Measurements from ENCODE around the gene FAM118A.
"Not testable (repeated sequence)": the region's sequence is repeated elsewhere in the genome, so short reads cannot be mapped to it uniquely, and the experiment has no call there.

FAM118A gene

GRCh38 chr22:45273452-45274075, 36.2 kb upstream of the FAM118A start:
- H3K4me3 ChIP-seq (replicated peaks; ENCODE audit: low read depth, low read length): no peak overlapping the region
- no peak for DNase-seq (ENCODE audit: low read depth)
- TF ChIP-seq, protein P1, sequence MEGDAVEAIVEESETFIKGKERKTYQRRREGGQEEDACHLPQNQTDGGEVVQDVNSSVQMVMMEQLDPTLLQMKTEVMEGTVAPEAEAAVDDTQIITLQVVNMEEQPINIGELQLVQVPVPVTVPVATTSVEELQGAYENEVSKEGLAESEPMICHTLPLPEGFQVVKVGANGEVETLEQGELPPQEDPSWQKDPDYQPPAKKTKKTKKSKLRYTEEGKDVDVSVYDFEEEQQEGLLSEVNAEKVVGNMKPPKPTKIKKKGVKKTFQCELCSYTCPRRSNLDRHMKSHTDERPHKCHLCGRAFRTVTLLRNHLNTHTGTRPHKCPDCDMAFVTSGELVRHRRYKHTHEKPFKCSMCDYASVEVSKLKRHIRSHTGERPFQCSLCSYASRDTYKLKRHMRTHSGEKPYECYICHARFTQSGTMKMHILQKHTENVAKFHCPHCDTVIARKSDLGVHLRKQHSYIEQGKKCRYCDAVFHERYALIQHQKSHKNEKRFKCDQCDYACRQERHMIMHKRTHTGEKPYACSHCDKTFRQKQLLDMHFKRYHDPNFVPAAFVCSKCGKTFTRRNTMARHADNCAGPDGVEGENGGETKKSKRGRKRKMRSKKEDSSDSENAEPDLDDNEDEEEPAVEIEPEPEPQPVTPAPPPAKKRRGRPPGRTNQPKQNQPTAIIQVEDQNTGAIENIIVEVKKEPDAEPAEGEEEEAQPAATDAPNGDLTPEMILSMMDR (IDR thresholded peaks at IDR 0.05; ENCODE audit: low read length, missing control alignments): no peak

DNA sequence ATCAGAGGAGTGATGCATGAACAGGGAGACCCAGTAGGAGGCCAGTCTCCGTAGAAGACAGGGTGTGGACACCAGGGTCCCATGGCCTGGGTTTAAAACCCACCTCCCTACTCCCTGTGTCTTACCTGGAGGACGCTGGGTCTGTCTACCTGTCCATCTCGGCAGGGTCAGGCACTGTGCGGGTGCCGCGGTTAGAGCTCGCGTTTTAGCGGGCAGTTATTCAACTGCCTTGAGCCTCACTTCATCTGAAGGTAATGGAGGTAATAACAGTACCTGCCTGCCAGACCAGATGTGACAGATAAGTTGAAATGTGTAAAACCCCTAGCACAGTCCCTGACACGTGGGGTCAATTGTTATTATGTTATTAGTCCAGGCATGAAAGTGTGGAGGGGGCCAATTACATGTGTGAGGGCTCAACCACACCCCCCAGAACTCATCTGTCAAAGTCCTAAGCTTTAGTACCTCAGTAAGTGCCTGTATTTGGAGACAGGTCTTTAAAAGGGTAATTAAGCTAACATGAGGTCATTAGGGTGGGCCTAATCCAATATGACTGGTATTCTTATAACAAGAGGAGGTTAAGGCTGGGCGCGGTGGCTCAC, 33.1 kb upstream of the FAM118A start:
- DNase-seq (ENCODE audit: low read depth): no peak
- TF ChIP-seq, protein P1 (IDR thresholded peaks at IDR 0.05; ENCODE audit: low read length, missing control alignments): no peak
- H3K4me3 ChIP-seq (replicated peaks; ENCODE audit: low read depth, low read length): no peak overlapping the region

- DNase-seq (ENCODE audit: low read depth); H3K4me3 ChIP-seq (replicated peaks; ENCODE audit: low read depth, low read length): not testable (repeated sequence)
Observed at GRCh38 chr22:45277720-45278119, 32.0 kb upstream of the FAM118A start.

- no peak for DNase-seq (ENCODE audit: low read depth)
- TF ChIP-seq, protein P1 (IDR thresholded peaks at IDR 0.05; ENCODE audit: low read length, missing control alignments): no peak
- H3K4me3 ChIP-seq (replicated peaks; ENCODE audit: low read depth, low read length): no peak overlapping the region
Observed at GRCh38 chr22:45278125-45278524, 31.6 kb upstream of the FAM118A start.

- TF ChIP-seq, protein P1 (IDR thresholded peaks at IDR 0.05; ENCODE audit: low read length, missing control alignments): no peak
- DNase-seq (ENCODE audit: low read depth): no peak
Observed at GRCh38 chr22:45280587-45280980, 29.1 kb upstream of the FAM118A start.

DNA sequence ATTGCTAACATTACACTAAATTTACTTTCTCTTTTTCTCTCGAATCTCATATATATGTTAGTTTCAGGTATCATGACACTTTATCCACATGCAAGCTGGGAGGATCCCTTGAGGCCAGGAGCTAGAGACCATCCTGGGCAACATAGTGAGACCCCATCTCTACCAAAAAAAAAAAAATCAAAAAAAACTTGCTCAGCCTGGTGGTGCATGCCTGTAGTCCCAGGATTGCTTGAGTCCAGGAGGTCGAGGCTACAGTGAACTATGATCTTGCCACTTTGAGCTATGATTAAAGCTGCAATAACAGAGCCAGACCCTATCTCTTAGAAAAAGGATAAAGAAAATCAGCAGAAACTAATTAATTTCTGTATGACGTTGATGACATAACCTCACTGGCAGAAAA, 28.7 kb upstream of the FAM118A start:
- TF ChIP-seq, protein P1 (IDR thresholded peaks at IDR 0.05; ENCODE audit: low read length, missing control alignments): no peak
- H3K4me3 ChIP-seq (replicated peaks; ENCODE audit: low read depth, low read length): no peak overlapping the region
- no peak for DNase-seq (ENCODE audit: low read depth)

More at GRCh38 chr22:45280587-45280980, 29.1 kb upstream of the FAM118A start:
- no peak overlapping the region for H3K4me3 ChIP-seq (replicated peaks; ENCODE audit: low read depth, low read length)

- DNase-seq (ENCODE audit: low read depth): no peak
- TF ChIP-seq, protein P1 (IDR thresholded peaks at IDR 0.05; ENCODE audit: low read length, missing control alignments): no peak
- no peak within 1 kb of the TSS for H3K4me3 ChIP-seq (replicated peaks; ENCODE audit: low read depth, low read length)
Observed at GRCh38 chr22:45284705-45285262, 24.9 kb upstream of the FAM118A start, which contains the start of gene UPK3A. TSS of gene UPK3A (plus strand) at chr22:45284949. CDS start at chr22:45285014, 65 bp downstream.

Data from fibroblast of pulmonary artery (primary cell).